BJ (cell line): Measurements from ENCODE around the gene PRLR. TPM values are rescaled to one million over a fixed set of nuclear protein-coding genes. Genes with fewer than 3 reads are reported as not detected.

Source experiments
- CTCF ChIA-PET: fragments of 350-600 bp; formaldehyde crosslinking; extraction: SDS; loops from one replicate; lab custom pipeline; 2021; ENCODE audit warnings: antibody characterized with exemption, inconsistent platforms; lab: Yijun Ruan, JAX
- POLR2A ChIA-PET: fragments of 300-600 bp; sonication (Branson Sonifier 250); formaldehyde crosslinking; extraction: SDS; loops from one replicate; lab custom pipeline; 2021; ENCODE audit warnings: antibody characterized with exemption; lab: Charles Lee
- DNase-seq: peaks from one replicate; pipeline ENCODE4 v3.0.0-alpha.2; 2011; ENCODE audit warnings: low read depth
- H3K27me3 ChIP-seq: 2 replicates; pipeline ENCODE4 v1.6.0; 2011; ENCODE audit warnings: low read length; ENCODE audit not compliant: control insufficient read depth, insufficient read depth
- H3K36me3 ChIP-seq: 2 replicates; pipeline ENCODE4 v1.5.1; 2011; ENCODE audit warnings: low read length; ENCODE audit not compliant: control insufficient read depth, insufficient read depth
- H3K4me3 ChIP-seq: 2 replicates; pipeline ENCODE4 v1.5.1; 2011; ENCODE audit warnings: low read depth, mild to moderate bottlenecking, control low read depth, low read length
- polyA plus RNA-seq: library from polyadenylated mRNA; depleted of rRNA; stranded (reverse); fragments of >200 nt; gene quantifications from 2 replicates; pipeline ENCODE4 v1.2.3, GENCODE V29; 2011
- TF ChIP-seq, protein P1 (sequence below): IDR thresholded peaks from 2 replicates; pipeline ENCODE4 v1.5.1; 2011; ENCODE audit warnings: low read depth, mild to moderate bottlenecking, control low read depth, inconsistent platforms, low read length, moderate library complexity; ENCODE audit not compliant: insufficient read depth

Gene PRLR
- polyA plus RNA-seq, 1 experiment = 0.34 TPM

DNA sequence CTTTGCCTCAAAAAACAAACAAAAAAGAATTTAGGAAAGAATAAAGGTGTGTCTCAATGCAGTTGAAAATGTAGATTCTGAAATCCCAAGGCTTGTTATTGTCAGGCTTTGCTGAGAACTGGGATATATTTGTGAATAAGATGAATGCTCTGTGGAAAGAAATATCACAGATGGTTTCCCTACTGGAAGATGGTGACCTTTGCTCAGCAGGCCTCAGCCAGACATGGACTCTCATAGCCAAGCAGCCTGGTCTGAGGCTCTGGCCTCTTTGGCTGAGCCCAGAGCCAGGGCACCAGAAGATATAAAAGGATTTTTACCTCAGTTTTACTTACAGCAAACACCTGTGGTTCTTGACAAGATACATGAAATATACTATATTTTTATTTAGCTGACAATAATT lies 219.6 kb downstream of the PRLR start:
- no peaks in the 10 kb centered on the region for H3K36me3 ChIP-seq
- TF ChIP-seq, protein P1, sequence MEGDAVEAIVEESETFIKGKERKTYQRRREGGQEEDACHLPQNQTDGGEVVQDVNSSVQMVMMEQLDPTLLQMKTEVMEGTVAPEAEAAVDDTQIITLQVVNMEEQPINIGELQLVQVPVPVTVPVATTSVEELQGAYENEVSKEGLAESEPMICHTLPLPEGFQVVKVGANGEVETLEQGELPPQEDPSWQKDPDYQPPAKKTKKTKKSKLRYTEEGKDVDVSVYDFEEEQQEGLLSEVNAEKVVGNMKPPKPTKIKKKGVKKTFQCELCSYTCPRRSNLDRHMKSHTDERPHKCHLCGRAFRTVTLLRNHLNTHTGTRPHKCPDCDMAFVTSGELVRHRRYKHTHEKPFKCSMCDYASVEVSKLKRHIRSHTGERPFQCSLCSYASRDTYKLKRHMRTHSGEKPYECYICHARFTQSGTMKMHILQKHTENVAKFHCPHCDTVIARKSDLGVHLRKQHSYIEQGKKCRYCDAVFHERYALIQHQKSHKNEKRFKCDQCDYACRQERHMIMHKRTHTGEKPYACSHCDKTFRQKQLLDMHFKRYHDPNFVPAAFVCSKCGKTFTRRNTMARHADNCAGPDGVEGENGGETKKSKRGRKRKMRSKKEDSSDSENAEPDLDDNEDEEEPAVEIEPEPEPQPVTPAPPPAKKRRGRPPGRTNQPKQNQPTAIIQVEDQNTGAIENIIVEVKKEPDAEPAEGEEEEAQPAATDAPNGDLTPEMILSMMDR = no peak
- CTCF ChIA-PET = interaction anchor here (0.6 to 0.8 kb wide), 2 partner anchors 9 to 10 kb away, joined by 3 to 4 read pairs; no protein-coding TSS in a partner anchor
- no peak overlapping the region for H3K4me3 ChIP-seq
- peaks cover 3% of the 10 kb centered on the region for H3K27me3 ChIP-seq
- POLR2A ChIA-PET = no interaction called here
- no peak for DNase-seq

DNA sequence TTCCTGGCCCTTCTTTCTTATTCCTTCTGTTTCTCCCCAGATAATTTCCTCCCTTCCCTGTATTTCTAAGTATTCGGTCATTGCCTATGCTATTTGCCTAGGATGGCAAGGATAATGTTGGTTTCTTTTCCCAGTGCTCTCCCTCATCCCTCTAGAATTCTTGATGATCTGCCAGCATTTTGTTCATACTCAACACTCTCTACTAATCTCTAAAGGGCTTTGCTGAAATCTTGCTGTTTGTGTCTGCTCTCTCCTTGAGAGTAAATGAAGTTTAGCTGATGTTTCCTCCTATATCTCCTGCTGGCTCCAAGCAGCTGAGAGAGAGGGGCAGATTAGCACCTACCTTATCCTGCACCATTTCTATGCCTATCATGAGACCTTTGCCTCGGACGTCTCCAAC lies 220.6 kb downstream of the PRLR start:
- TF ChIP-seq, protein P1 = no peak
- CTCF ChIA-PET = no interaction called here
- no peak for DNase-seq
- POLR2A ChIA-PET = no interaction called here
- Histone ChIP-seq H3K4me3 (no peak overlapping the region), H3K36me3 (no peaks in the 10 kb centered on the region), H3K27me3 (peaks cover 3% of the 10 kb centered on the region)

DNA sequence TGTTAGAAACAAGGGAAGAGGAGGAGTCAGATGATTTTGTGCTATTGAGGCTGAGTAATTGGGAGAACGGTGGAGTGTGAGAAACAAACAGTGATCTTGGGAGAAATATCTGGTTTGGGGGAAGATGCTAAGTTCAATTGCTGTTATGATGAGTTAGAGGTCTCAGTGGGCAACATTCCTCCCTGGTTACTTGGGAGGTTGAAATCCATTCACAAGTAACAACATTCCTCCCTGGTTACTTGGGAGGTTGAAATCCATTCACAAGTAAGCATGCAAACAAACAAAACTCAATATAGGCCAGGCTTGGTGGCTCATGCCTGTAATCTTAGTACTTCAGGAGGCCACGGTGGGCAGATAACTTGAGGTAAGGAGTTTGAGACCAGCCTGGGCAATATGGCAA lies 221.3 kb downstream of the PRLR start:
- TF ChIP-seq, protein P1 = no peak

DNA sequence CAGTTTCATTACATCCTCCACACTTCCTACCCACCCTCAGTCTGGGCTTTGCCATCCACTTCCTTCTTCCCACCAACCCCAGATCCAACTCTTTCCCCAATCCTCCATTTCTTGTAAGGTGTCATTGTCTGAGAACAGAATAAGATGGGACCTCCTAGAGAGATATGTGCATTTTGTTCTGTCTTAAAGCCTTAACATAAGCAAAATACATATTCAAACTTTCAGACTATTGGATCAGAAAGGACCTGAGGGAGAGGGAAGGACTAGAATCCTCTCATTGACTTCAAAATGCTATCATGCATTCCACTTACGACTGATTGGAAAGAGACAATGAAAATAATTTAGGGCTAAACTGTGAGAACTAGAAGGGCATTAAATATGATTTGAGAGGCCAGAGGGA lies 225.5 kb downstream of the PRLR start:
- Histone ChIP-seq H3K27me3 (peaks cover 5% of the 10 kb centered on the region), H3K36me3 (no peaks in the 10 kb centered on the region), H3K4me3 (no peak overlapping the region)
- ChIA-PET POLR2A (no interaction called here), CTCF (interaction anchor here (1.3 to 4.1 kb wide), 3 partner anchors 11 to 529 kb away, joined by 3 to 31 read pairs (median 20); no protein-coding TSS in a partner anchor)
- TF ChIP-seq, protein P1 = no peak
- no peak for DNase-seq

More for the DNA sequence above, 221.3 kb downstream of the PRLR start:
- peaks cover 4% of the 10 kb centered on the region for H3K27me3 ChIP-seq
- POLR2A ChIA-PET = no interaction called here
- no peak for DNase-seq
- H3K36me3 ChIP-seq = no peaks in the 10 kb centered on the region
- H3K4me3 ChIP-seq = no peak overlapping the region
- CTCF ChIA-PET = no interaction called here

DNA sequence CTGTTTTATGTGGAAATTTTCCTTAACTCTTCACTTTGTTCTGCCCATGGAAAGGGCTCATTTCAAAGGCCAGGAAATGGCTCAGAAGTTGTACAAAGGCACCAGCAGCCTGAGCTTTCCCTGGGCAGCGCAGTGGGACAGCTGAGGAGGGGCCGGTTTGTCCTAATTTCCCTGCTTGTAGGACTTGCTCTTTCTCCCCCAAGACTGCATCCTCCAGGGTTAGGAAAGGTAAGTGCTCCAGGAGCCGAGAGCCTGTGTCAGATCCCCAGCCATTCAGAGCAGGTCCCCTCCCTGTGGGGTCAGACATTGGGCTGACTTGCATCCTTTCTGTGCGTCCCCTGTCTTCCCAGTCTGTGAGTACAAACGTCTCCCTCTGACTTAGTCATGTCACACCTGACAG lies 226.1 kb downstream of the PRLR start:
- ChIA-PET CTCF (interaction anchor here (0.6 to 4.1 kb wide), 20 partner anchors 10 to 590 kb away, joined by 3 to 33 read pairs (median 4); no protein-coding TSS in a partner anchor), POLR2A (no interaction called here)
- TF ChIP-seq, protein P1 = no peak
- peaks cover 6% of the 10 kb centered on the region for H3K27me3 ChIP-seq
- no peak overlapping the region for H3K4me3 ChIP-seq
- DNase-seq = no peak
- H3K36me3 ChIP-seq = no peaks in the 10 kb centered on the region
